ENCODE results near the gene ARNT2. TPM values are rescaled to one million over a fixed set of nuclear protein-coding genes. Genes with fewer than 3 reads are reported as not detected.

The ARNT2 gene
- total and polyA plus RNA-seq, 10 of the 15 experiments (the other 5 are each of a cell fraction or from before 2014, with no cell fraction given), result 0.07 to 0.49 (median 0.09) TPM; not detected in 6

DNA sequence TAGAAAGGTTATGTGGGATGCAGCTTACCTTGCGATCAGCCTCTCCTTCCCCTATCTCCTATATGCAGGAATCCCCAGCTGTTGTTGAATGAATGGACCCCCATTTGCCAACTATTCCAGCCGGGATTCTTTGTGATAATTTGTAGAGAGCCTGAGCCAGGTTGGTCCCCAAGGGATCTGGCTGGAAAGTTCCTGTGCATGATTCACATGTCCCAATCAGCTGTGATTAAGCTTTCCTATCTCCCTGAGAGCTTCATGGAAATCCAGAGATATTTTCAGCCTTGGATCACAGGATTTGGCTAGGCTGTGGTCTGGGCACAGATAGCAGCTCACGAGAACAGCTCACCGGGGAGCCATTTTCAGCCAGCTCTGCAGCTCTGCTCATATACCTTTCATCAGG, 76.7 kb downstream of the ARNT2 start (continued):
- TF ChIP-seq, protein P1, sequence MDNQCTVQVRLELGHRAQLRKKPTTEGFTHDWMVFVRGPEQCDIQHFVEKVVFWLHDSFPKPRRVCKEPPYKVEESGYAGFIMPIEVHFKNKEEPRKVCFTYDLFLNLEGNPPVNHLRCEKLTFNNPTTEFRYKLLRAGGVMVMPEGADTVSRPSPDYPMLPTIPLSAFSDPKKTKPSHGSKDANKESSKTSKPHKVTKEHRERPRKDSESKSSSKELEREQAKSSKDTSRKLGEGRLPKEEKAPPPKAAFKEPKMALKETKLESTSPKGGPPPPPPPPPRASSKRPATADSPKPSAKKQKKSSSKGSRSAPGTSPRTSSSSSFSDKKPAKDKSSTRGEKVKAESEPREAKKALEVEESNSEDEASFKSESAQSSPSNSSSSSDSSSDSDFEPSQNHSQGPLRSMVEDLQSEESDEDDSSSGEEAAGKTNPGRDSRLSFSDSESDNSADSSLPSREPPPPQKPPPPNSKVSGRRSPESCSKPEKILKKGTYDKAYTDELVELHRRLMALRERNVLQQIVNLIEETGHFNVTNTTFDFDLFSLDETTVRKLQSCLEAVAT (IDR thresholded peaks at IDR 0.05), result no peak
- TF ChIP-seq SRF (IDR thresholded peaks at IDR 0.05; ENCODE audit: low read depth in 2 of 2, low read length in 2 of 2), result no peak
- TF ChIP-seq, protein P2, sequence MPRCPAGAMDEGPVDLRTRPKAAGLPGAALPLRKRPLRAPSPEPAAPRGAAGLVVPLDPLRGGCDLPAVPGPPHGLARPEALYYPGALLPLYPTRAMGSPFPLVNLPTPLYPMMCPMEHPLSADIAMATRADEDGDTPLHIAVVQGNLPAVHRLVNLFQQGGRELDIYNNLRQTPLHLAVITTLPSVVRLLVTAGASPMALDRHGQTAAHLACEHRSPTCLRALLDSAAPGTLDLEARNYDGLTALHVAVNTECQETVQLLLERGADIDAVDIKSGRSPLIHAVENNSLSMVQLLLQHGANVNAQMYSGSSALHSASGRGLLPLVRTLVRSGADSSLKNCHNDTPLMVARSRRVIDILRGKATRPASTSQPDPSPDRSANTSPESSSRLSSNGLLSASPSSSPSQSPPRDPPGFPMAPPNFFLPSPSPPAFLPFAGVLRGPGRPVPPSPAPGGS (IDR thresholded peaks at IDR 0.05; ENCODE audit: borderline replicate concordance, insufficient read depth, low read depth, low read length, poor library complexity, severe bottlenecking), result no peak
- TF ChIP-seq, protein P3, sequence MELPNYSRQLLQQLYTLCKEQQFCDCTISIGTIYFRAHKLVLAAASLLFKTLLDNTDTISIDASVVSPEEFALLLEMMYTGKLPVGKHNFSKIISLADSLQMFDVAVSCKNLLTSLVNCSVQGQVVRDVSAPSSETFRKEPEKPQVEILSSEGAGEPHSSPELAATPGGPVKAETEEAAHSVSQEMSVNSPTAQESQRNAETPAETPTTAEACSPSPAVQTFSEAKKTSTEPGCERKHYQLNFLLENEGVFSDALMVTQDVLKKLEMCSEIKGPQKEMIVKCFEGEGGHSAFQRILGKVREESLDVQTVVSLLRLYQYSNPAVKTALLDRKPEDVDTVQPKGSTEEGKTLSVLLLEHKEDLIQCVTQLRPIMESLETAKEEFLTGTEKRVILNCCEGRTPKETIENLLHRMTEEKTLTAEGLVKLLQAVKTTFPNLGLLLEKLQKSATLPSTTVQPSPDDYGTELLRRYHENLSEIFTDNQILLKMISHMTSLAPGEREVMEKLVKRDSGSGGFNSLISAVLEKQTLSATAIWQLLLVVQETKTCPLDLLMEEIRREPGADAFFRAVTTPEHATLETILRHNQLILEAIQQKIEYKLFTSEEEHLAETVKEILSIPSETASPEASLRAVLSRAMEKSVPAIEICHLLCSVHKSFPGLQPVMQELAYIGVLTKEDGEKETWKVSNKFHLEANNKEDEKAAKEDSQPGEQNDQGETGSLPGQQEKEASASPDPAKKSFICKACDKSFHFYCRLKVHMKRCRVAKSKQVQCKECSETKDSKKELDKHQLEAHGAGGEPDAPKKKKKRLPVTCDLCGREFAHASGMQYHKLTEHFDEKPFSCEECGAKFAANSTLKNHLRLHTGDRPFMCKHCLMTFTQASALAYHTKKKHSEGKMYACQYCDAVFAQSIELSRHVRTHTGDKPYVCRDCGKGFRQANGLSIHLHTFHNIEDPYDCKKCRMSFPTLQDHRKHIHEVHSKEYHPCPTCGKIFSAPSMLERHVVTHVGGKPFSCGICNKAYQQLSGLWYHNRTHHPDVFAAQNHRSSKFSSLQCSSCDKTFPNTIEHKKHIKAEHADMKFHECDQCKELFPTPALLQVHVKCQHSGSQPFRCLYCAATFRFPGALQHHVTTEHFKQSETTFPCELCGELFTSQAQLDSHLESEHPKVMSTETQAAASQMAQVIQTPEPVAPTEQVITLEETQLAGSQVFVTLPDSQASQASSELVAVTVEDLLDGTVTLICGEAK (IDR thresholded peaks at IDR 0.05; ENCODE audit: borderline replicate concordance), result no peak
- TF ChIP-seq KDM1A (IDR thresholded peaks at IDR 0.05; ENCODE audit: borderline replicate concordance), result no peak
- no peak for TF ChIP-seq POLR2AphosphoS2 (IDR thresholded peaks at IDR 0.05; ENCODE audit: low read depth, low read length)
- no peak for TF ChIP-seq ATF7 (IDR thresholded peaks at IDR 0.05; ENCODE audit: low read depth)
- no peak for TF ChIP-seq RUNX3 (IDR thresholded peaks at IDR 0.05; ENCODE audit: low read length)

All from GM12878 (cell line).